H9 (cell line): ENCODE results near the gene FAM227B. TPM values are rescaled to one million over a fixed set of nuclear protein-coding genes. Genes with fewer than 3 reads are reported as not detected.

Experiments used
- DNase-seq: peaks from one replicate; pipeline ENCODE4 v3.0.0-alpha.2; 2017
- H2AFZ ChIP-seq: one replicate; pipeline ENCODE4 v1.6.1; 2013; ENCODE audit warnings: mild to moderate bottlenecking, low read length, control low read depth, moderate library complexity
- H2AK5ac ChIP-seq: 2 replicates; pipeline ENCODE4 v1.6.1; 2013; ENCODE audit warnings: low read length, control low read depth, mixed read lengths; ENCODE audit not compliant: insufficient read length
- H2BK120ac ChIP-seq: one replicate; pipeline ENCODE4 v1.6.1; 2013; ENCODE audit warnings: low read depth, mild to moderate bottlenecking, low read length, control low read depth, inconsistent platforms; ENCODE audit not compliant: poor library complexity, severe bottlenecking
- H2BK12ac ChIP-seq: 2 replicates; pipeline ENCODE4 v1.6.1; 2013; ENCODE audit warnings: low read length, control low read depth, mixed read lengths, low read depth; ENCODE audit not compliant: insufficient read length
- H2BK15ac ChIP-seq: 2 replicates; pipeline ENCODE4 v1.6.1; 2013; ENCODE audit warnings: low read depth, low read length, control low read depth
- H2BK20ac ChIP-seq: one replicate; pipeline ENCODE4 v1.6.1; 2013; ENCODE audit warnings: low read depth, mild to moderate bottlenecking, low read length, control low read depth, inconsistent platforms; ENCODE audit not compliant: poor library complexity, severe bottlenecking
- H2BK5ac ChIP-seq: 2 replicates; pipeline ENCODE4 v1.6.1; 2013; ENCODE audit warnings: low read length, control low read depth, mixed read lengths; ENCODE audit not compliant: insufficient read length
- H3K14ac ChIP-seq: 2 replicates; pipeline ENCODE4 v1.6.1; 2013; ENCODE audit warnings: low read length, control low read depth; ENCODE audit not compliant: insufficient read depth
- H3K18ac ChIP-seq: 2 replicates; pipeline ENCODE4 v1.6.1; 2013; ENCODE audit warnings: low read depth, mild to moderate bottlenecking, mixed read lengths, low read length, control low read depth; ENCODE audit not compliant: insufficient read length
- H3K23ac ChIP-seq: 2 replicates; pipeline ENCODE4 v1.6.1; 2013; ENCODE audit warnings: low read length, control low read depth, mixed read lengths, low read depth; ENCODE audit not compliant: insufficient read length
- H3K23me2 ChIP-seq: 2 replicates; pipeline ENCODE4 v1.6.1; 2013; ENCODE audit warnings: low read depth, mild to moderate bottlenecking, mixed read lengths, low read length, control low read depth; ENCODE audit not compliant: insufficient read length, poor library complexity, severe bottlenecking
- H3K27ac ChIP-seq: 2 replicates; pipeline ENCODE4 v1.5.1; 2013; ENCODE audit warnings: low read length, control low read depth, mixed read lengths, low read depth; ENCODE audit not compliant: insufficient read length
- H3K27me3 ChIP-seq: 2 replicates; pipeline ENCODE4 v1.6.1; 2013; ENCODE audit warnings: low read length, control low read depth, inconsistent platforms; ENCODE audit not compliant: insufficient read depth
- H3K4ac ChIP-seq: 2 replicates; pipeline ENCODE4 v1.6.1; 2013; ENCODE audit warnings: low read depth, mild to moderate bottlenecking, control low read depth, inconsistent platforms, low read length, moderate library complexity
- H3K4me1 ChIP-seq: 2 replicates; pipeline ENCODE4 v1.6.1; 2013; ENCODE audit warnings: low read length, control low read depth, inconsistent platforms; ENCODE audit not compliant: insufficient read depth
- H3K4me2 ChIP-seq: 2 replicates; pipeline ENCODE4 v1.6.1; 2013; ENCODE audit warnings: low read length, control low read depth, mixed read lengths; ENCODE audit not compliant: insufficient read length, insufficient read depth
- H3K56ac ChIP-seq: 2 replicates; pipeline ENCODE4 v1.6.1; 2013; ENCODE audit warnings: low read depth, mild to moderate bottlenecking, mixed read lengths, low read length, control low read depth; ENCODE audit not compliant: insufficient read length
- H3K79me1 ChIP-seq: 2 replicates; pipeline ENCODE4 v1.6.1; 2013; ENCODE audit warnings: low read depth, mild to moderate bottlenecking, moderate library complexity, low read length, control low read depth, inconsistent platforms; ENCODE audit not compliant: insufficient read depth, poor library complexity, severe bottlenecking
- H3K79me2 ChIP-seq: 2 replicates; pipeline ENCODE4 v1.6.1; 2013; ENCODE audit warnings: low read length, control low read depth, inconsistent platforms; ENCODE audit not compliant: insufficient read depth
- H3K9ac ChIP-seq: 2 replicates; pipeline ENCODE4 v1.6.1; 2013; ENCODE audit warnings: low read length, control low read depth, mixed read lengths; ENCODE audit not compliant: insufficient read length; ENCODE audit errors: extremely low read depth
- H3K9me3 ChIP-seq: one replicate; pipeline ENCODE4 v1.6.1; 2013; ENCODE audit warnings: low read depth, low read length, inconsistent platforms; ENCODE audit not compliant: control insufficient read depth
- H3T11ph ChIP-seq: one replicate; pipeline ENCODE4 v1.6.1; 2013; ENCODE audit warnings: mild to moderate bottlenecking, low read length, control low read depth, inconsistent platforms
- H4K20me1 ChIP-seq: one replicate; pipeline ENCODE4 v1.6.1; 2013; ENCODE audit not compliant: control insufficient read depth, insufficient read length, insufficient read depth
- H4K5ac ChIP-seq: 2 replicates; pipeline ENCODE4 v1.6.1; 2013; ENCODE audit warnings: low read depth, mild to moderate bottlenecking, mixed read lengths, low read length, control low read depth; ENCODE audit not compliant: insufficient read length
- H4K8ac ChIP-seq: replicated peaks from 2 replicates; pipeline ENCODE4 v1.6.1; 2013; ENCODE audit warnings: low read length, control low read depth, mixed read lengths, low read depth; ENCODE audit not compliant: insufficient read length
- H4K91ac ChIP-seq: 2 replicates; pipeline ENCODE4 v1.6.1; 2013; ENCODE audit warnings: low read depth, mild to moderate bottlenecking, moderate library complexity, mixed read lengths, low read length, control low read depth; ENCODE audit not compliant: insufficient read length
- H3K27ac Mint-ChIP-seq, 3 experiments: 2 replicates in 2 of 3; 3 replicates in 1 of 3; pipeline ENCODE4 v1.8.0; 2020 to 2021; ENCODE audit warnings: mixed read lengths in 3 of 3, mild to moderate bottlenecking in 1 of 3, moderate library complexity in 1 of 3
- H3K27me3 Mint-ChIP-seq: 2 replicates; pipeline ENCODE4 v1.8.0; 2021; ENCODE audit warnings: low read depth, mild to moderate bottlenecking, moderate library complexity, mixed read lengths
- H3K36me3 Mint-ChIP-seq, 3 experiments: 2 replicates in 2 of 3; 3 replicates in 1 of 3; pipeline ENCODE4 v1.8.0; 2020 to 2021; ENCODE audit warnings: low read depth in 3 of 3, mixed read lengths in 3 of 3; ENCODE audit not compliant: insufficient read depth in 1 of 3
- H3K4me1 Mint-ChIP-seq, 2 experiments: 2 replicates each; pipeline ENCODE4 v1.8.0; 2020; ENCODE audit warnings: mixed read lengths in 2 of 2
- H3K4me3 Mint-ChIP-seq, 2 experiments: 2 replicates in 1 of 2; 3 replicates in 1 of 2; pipeline ENCODE4 v1.8.0; 2020 to 2021; ENCODE audit warnings: mild to moderate bottlenecking in 2 of 2, mixed read lengths in 2 of 2, moderate library complexity in 1 of 2
- H3K9me3 Mint-ChIP-seq, 2 experiments: 2 replicates in 1 of 2; 3 replicates in 1 of 2; pipeline ENCODE4 v1.8.0; 2020; ENCODE audit warnings: mild to moderate bottlenecking in 2 of 2, mixed read lengths in 2 of 2, moderate library complexity in 1 of 2
- WGBS: extraction: QIAGEN DNeasy Blood & Tissue Kit; methylation state at CpG from one replicate; pipeline ENCODE4 v1.1.7; 2013; ENCODE audit warnings: missing lambda C conversion rate, low lambda C conversion rate, mixed read lengths; ENCODE audit not compliant: insufficient read length; ENCODE audit errors: extremely low coverage; 5-methylcytosine and 5-hydroxymethylcytosine counted together
- total RNA-seq: library from RNA; stranded (reverse); gene quantifications from 2 replicates; pipeline ENCODE4 v1.2.1, GENCODE V29; 2021
- TF ChIP-seq, protein P1 (sequence below): fragments of 200-600 bp; sonication (generic); conservative IDR thresholded peaks from 3 replicates; pipeline ENCODE4 v1.8.0; 2021; ENCODE audit warnings: antibody characterized with exemption, mild to moderate bottlenecking

Gene FAM227B
- total RNA-seq, 1 experiment from 2014 or later = 5.5 TPM

DNA sequence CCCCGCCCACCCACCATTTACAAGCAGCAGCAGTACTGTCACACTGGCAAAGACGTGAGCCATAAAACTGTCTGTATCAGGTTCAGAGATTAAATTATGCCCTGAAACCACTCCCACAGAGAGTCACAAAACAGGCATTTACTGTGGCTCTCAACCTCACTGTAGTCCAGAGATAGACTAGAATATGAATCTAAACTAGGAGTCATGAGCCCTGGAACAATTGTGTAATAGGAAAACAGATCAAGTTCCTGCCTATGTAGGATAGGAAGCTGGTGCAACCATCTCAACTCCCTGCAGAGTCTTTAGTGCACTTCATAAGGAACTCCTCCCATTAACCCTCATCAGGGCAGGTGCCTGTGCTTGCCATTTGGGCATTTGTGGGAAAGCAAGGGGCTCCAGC, 61.7 kb downstream of the FAM227B start:
- Histone ChIP-seq H3K4me2 (no peak overlapping the region), H2BK15ac (no peak overlapping the region), H3K79me2 (no peaks in the 10 kb centered on the region), H3K9ac (no peak overlapping the region), H3K9me3 (no peaks in the 10 kb centered on the region), H2BK12ac (no peak overlapping the region), H4K5ac (no peak overlapping the region), H2BK20ac (no peak overlapping the region), H2AK5ac (no peak overlapping the region), H3T11ph (no peak overlapping the region), H3K4me1 (no peaks in the 10 kb centered on the region), H3K79me1 (no peaks in the 10 kb centered on the region), H3K56ac (no peak overlapping the region), H4K20me1 (no peaks in the 10 kb centered on the region), H3K4ac (no peak overlapping the region), H2AFZ (no peak overlapping the region), H3K23me2 (no peaks in the 10 kb centered on the region), H3K14ac (no peak overlapping the region), H3K18ac (no peak overlapping the region), H2BK120ac (no peak overlapping the region), H3K27ac (no peak overlapping the region), H3K27me3 (no peaks in the 10 kb centered on the region), H4K8ac (no peak overlapping the region), H4K91ac (no peak overlapping the region), H3K23ac (no peak overlapping the region), H2BK5ac (no peak overlapping the region)
- H3K27ac Mint-ChIP-seq = no peak overlapping the region
- DNase-seq = no peak
- TF ChIP-seq, protein P1, sequence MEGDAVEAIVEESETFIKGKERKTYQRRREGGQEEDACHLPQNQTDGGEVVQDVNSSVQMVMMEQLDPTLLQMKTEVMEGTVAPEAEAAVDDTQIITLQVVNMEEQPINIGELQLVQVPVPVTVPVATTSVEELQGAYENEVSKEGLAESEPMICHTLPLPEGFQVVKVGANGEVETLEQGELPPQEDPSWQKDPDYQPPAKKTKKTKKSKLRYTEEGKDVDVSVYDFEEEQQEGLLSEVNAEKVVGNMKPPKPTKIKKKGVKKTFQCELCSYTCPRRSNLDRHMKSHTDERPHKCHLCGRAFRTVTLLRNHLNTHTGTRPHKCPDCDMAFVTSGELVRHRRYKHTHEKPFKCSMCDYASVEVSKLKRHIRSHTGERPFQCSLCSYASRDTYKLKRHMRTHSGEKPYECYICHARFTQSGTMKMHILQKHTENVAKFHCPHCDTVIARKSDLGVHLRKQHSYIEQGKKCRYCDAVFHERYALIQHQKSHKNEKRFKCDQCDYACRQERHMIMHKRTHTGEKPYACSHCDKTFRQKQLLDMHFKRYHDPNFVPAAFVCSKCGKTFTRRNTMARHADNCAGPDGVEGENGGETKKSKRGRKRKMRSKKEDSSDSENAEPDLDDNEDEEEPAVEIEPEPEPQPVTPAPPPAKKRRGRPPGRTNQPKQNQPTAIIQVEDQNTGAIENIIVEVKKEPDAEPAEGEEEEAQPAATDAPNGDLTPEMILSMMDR = no peak
- no CpG with 5 or more reads among the region's 2 CpGs for WGBS
- H3K4me3 Mint-ChIP-seq = no peak overlapping the region
- H3K36me3 Mint-ChIP-seq = 0 out of 7 replicates have a peak, but pooled peaks cover 0 to 5% (median 0%) of the 10 kb centered on the region in 3 experiments
- no peaks in the 10 kb centered on the region for H3K27me3 Mint-ChIP-seq
- H3K4me1 Mint-ChIP-seq = no peaks in the 10 kb centered on the region
- peaks cover 26 to 27% of the 10 kb centered on the region in 2 experiments for H3K9me3 Mint-ChIP-seq
